AG09319 (cell line): ENCODE measurements around the gene RNF141.

Source experiments
- DNase-seq: peaks from one replicate; pipeline ENCODE4 v3.0.0-alpha.2; 2010; ENCODE audit warnings: low read depth; ENCODE audit errors: extremely low read depth
- TF ChIP-seq, protein P1 (sequence below): IDR thresholded peaks from 2 replicates; pipeline ENCODE4 v1.5.1; 2011; ENCODE audit warnings: low read depth, mild to moderate bottlenecking, inconsistent platforms, low read length, moderate library complexity

The RNF141 gene

GRCh38 chr11:10524471-10524870 is 16.5 kb downstream of the RNF141 start:
- DNase-seq, result no peak
- TF ChIP-seq, protein P1, sequence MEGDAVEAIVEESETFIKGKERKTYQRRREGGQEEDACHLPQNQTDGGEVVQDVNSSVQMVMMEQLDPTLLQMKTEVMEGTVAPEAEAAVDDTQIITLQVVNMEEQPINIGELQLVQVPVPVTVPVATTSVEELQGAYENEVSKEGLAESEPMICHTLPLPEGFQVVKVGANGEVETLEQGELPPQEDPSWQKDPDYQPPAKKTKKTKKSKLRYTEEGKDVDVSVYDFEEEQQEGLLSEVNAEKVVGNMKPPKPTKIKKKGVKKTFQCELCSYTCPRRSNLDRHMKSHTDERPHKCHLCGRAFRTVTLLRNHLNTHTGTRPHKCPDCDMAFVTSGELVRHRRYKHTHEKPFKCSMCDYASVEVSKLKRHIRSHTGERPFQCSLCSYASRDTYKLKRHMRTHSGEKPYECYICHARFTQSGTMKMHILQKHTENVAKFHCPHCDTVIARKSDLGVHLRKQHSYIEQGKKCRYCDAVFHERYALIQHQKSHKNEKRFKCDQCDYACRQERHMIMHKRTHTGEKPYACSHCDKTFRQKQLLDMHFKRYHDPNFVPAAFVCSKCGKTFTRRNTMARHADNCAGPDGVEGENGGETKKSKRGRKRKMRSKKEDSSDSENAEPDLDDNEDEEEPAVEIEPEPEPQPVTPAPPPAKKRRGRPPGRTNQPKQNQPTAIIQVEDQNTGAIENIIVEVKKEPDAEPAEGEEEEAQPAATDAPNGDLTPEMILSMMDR, result no peak

DNA sequence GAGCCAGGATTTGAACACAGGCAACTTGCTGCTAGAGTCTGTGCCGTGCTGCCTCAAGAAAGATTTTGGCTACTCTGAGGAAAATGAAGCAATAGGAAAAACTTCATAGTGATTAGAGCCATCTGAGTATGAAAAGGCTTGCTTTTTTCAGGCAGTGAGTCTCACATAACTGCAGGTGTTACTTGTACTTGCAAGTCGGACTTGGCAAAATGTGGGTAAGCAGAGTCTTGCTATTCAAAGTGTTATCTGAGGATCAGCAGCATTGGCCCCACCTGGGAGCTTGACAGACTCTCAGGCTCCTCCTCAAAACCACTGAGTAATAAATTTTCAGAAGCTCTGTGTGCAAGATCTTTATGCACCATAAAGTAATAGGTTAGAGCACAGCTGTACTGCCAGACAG is 18.1 kb downstream of the RNF141 start:
- no peak for DNase-seq
- TF ChIP-seq, protein P1, result no peak

- TF ChIP-seq, protein P1, result no peak
Measured at GRCh38 chr11:10522276-10522675, 18.7 kb downstream of the RNF141 start.

GRCh38 chr11:10520562-10520961 is 20.4 kb downstream of the RNF141 start:
- DNase-seq, result no peak
- TF ChIP-seq, protein P1, result no peak

More at GRCh38 chr11:10522276-10522675, 18.7 kb downstream of the RNF141 start:
- no peak for DNase-seq

- DNase-seq, result no peak
- TF ChIP-seq, protein P1, result no peak
Measured at GRCh38 chr11:10519630-10520029, 21.4 kb downstream of the RNF141 start.

DNA sequence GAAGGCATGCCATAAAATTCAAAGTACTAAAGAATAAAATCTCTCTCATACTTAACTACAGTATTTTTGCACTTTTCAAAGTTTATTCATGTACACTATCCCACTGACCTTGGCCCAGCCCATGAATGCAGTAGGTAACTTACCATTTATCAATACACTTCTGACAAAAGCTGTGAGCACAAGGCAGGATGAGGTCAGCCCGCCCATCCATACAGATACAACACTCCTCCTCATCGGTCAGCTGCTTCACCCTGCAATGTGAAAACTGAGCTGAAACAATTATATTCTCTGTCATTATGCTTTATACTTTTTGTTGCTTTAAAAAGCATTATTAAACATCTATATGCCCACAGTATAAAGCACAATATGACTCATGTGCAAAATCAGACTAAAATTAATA is 22.1 kb downstream of the RNF141 start:
- no peak for DNase-seq
- TF ChIP-seq, protein P1, result no peak

DNA sequence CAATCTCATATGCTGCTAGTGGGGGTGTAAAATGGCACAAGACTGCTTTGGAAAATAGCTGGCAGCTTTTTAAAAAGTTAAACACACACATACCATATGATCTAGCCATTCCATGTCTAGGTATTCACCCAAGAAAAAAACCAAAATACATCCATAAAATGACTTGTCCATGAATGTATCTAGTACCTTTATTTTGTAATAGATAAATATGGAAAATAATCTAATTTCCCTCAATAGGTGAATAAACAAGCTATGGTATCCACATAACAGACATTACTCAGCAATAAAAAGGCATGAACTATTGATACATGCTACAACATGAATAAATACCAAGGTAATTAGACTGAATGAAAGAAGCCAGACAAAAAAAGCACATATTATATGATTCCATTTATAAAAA is 22.9 kb downstream of the RNF141 start:
- no peak for DNase-seq
- TF ChIP-seq, protein P1, result no peak
